Nephron (organoid): Measurements from ENCODE around the gene RBM46.

Experiments
- H3K27ac Mint-ChIP-seq, 3 experiments: 2 replicates each; pipeline ENCODE4 v1.8.0; 2020; ENCODE audit warnings: mixed read lengths in 3 of 3, mild to moderate bottlenecking in 2 of 3, moderate library complexity in 1 of 3
- H3K27me3 Mint-ChIP-seq: 2 replicates; pipeline ENCODE4 v1.8.0; 2021; ENCODE audit warnings: low read depth, mild to moderate bottlenecking, moderate library complexity, mixed read lengths
- H3K36me3 Mint-ChIP-seq: 2 replicates; pipeline ENCODE4 v1.8.0; 2020; ENCODE audit warnings: low read depth, mixed read lengths
- H3K4me1 Mint-ChIP-seq: 2 replicates; pipeline ENCODE4 v1.8.0; 2020; ENCODE audit warnings: mixed read lengths
- H3K4me3 Mint-ChIP-seq, 3 experiments: 2 replicates each; pipeline ENCODE4 v1.8.0; 2020; ENCODE audit warnings: mild to moderate bottlenecking in 3 of 3, mixed read lengths in 3 of 3, moderate library complexity in 2 of 3
- H3K9me3 Mint-ChIP-seq: 2 replicates; pipeline ENCODE4 v1.8.0; 2020; ENCODE audit warnings: mixed read lengths
- TF ChIP-seq, protein P1 (sequence below), 3 experiments: fragments of 200-600 bp; sonication (generic); IDR thresholded peaks; one replicate each; pipeline ENCODE4 v1.5.0; 2021; ENCODE audit warnings: antibody characterized with exemption in 3 of 3; ENCODE audit not compliant: unreplicated experiment in 3 of 3

RBM46 gene, protein sequence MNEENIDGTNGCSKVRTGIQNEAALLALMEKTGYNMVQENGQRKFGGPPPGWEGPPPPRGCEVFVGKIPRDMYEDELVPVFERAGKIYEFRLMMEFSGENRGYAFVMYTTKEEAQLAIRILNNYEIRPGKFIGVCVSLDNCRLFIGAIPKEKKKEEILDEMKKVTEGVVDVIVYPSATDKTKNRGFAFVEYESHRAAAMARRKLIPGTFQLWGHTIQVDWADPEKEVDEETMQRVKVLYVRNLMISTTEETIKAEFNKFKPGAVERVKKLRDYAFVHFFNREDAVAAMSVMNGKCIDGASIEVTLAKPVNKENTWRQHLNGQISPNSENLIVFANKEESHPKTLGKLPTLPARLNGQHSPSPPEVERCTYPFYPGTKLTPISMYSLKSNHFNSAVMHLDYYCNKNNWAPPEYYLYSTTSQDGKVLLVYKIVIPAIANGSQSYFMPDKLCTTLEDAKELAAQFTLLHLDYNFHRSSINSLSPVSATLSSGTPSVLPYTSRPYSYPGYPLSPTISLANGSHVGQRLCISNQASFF

DNA sequence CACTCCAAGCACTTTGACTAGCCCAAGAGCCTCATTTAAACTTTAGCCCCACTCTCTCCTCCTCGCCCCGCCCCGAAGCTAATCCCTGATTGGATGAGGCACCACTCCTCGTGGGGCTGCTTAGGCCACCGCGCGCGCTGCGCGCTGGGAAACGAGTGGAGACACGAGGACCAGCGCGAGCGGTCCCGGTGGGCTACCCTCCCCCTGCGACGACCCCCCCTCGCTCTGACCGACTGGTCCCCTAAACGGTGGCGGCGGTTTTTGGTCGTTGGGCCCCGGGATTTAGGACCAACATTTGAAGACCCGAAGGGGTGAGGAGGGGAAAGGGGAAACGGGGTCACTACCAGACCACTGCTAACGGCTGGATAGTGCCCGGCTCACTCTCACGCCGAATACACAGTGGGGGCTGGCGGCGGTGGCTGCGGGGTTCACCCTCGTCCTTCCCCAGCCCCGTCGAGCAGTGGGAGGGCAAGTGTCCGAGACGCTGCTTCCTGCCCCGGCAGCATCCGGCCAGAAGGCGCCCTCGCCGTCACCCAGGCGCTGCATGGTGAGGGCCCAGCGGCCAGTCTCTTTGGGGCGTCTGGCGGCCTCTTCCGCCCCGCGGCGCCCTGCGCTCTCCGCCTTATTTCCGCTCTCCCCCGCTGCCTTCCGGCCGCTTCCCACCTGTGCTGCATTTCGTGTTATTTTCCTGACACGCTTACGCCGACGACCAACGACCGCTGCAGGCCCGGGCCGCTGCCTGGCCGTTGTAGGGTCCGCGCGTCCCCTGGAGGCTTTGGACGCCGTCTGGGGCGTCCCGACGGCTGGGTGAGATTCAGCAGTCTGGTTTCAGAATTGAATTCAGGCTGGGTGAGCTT, at the start of gene RBM46:
RBM46 (plus strand) TSS at position 147 of the 857 bp plus-strand sequence. CDS start 15,481 bp downstream, outside the sequence.
- Mint-ChIP-seq H3K9me3 (no peaks in the 10 kb centered on the region), H3K27me3 (peaks cover 4% of the 10 kb centered on the region), H3K27ac (no peak within 1 kb of the TSS), H3K36me3 (no peaks in the 10 kb centered on the region), H3K4me1 (no peaks in the 10 kb centered on the region), H3K4me3 (no peak within 1 kb of the TSS)
- TF ChIP-seq, protein P1, sequence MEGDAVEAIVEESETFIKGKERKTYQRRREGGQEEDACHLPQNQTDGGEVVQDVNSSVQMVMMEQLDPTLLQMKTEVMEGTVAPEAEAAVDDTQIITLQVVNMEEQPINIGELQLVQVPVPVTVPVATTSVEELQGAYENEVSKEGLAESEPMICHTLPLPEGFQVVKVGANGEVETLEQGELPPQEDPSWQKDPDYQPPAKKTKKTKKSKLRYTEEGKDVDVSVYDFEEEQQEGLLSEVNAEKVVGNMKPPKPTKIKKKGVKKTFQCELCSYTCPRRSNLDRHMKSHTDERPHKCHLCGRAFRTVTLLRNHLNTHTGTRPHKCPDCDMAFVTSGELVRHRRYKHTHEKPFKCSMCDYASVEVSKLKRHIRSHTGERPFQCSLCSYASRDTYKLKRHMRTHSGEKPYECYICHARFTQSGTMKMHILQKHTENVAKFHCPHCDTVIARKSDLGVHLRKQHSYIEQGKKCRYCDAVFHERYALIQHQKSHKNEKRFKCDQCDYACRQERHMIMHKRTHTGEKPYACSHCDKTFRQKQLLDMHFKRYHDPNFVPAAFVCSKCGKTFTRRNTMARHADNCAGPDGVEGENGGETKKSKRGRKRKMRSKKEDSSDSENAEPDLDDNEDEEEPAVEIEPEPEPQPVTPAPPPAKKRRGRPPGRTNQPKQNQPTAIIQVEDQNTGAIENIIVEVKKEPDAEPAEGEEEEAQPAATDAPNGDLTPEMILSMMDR (IDR thresholded peaks at IDR 0.05; ENCODE audit: unreplicated experiment in 3 of 3) = no peak

DNA sequence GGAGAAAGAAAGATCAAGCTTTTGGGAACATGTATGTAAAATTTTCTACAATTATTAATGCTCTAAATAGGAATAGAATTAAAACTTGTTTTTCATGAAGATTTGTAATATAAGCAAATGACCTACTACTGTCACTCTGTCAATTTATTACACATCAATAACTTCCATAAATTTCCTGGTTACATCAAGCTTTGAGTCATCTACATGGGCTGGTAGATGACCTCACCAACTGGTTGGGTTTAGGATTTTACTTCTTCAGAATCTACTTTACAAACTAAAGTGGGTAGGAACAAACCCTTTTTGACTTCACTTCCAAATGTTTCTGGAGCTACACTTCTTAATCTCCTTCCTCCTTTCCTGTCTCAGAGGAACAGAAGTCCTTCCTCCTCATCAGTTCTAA, 49.3 kb upstream of the RBM46 start:
- Mint-ChIP-seq H3K4me3 (no peak overlapping the region), H3K4me1 (no peaks in the 10 kb centered on the region), H3K36me3 (no peaks in the 10 kb centered on the region), H3K27ac (no peak overlapping the region), H3K9me3 (no peaks in the 10 kb centered on the region), H3K27me3 (peaks cover 7% of the 10 kb centered on the region)
- TF ChIP-seq, protein P1 (IDR thresholded peaks at IDR 0.05; ENCODE audit: unreplicated experiment in 3 of 3) = no peak

DNA sequence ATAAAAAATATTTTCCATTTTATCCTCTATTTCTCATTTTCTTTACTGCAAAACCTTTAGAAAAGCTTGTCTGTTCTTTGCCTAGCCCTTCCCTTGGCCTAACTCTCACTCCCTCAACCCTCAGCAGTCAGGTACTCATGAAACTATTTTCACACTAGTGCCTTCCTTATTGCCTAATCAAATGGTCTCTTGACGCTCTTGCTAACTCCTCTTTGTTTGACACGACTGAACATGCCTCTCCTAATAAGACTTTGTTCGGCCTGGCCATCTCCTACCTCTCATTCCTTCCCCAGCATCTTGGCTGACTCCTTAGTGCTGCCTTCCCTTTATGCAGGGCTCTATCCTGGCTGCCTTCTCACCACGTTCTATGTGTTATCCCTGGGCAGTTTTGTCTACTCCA, 48.4 kb upstream of the RBM46 start:
- H3K27me3 Mint-ChIP-seq = peaks cover 7% of the 10 kb centered on the region
- H3K4me3 Mint-ChIP-seq = no peak overlapping the region
- H3K9me3 Mint-ChIP-seq = no peaks in the 10 kb centered on the region
- no peaks in the 10 kb centered on the region for H3K4me1 Mint-ChIP-seq
- H3K36me3 Mint-ChIP-seq = no peaks in the 10 kb centered on the region
- no peak overlapping the region for H3K27ac Mint-ChIP-seq
- TF ChIP-seq, protein P1 (IDR thresholded peaks at IDR 0.05; ENCODE audit: unreplicated experiment in 3 of 3) = no peak

DNA sequence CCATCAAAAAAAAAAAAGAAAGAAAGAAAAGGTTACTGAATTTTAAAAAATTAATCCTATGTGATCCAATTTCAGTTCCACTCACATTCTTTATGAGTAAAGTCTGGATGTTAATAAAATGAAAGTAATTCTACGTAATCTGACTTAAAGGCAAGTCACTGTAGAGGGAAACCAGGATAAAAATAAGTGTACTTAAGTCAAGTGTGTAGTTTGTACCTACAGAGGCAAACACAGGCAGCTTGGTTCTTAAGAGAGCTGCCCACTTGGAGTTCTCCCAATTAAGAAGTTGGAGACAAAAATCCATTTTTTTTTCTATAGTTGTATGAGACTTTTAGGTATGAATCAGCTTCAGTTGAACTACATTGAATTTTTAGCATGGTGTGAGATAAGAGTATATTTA, 44.3 kb upstream of the RBM46 start:
- H3K4me1 Mint-ChIP-seq = peaks cover 10% of the 10 kb centered on the region
- H3K27ac Mint-ChIP-seq = no peak overlapping the region
- peaks cover 41% of the 10 kb centered on the region for H3K27me3 Mint-ChIP-seq
- H3K4me3 Mint-ChIP-seq = no peak overlapping the region
- no peaks in the 10 kb centered on the region for H3K9me3 Mint-ChIP-seq
- H3K36me3 Mint-ChIP-seq = no peaks in the 10 kb centered on the region
- TF ChIP-seq, protein P1 (IDR thresholded peaks at IDR 0.05; ENCODE audit: unreplicated experiment in 3 of 3) = no peak

DNA sequence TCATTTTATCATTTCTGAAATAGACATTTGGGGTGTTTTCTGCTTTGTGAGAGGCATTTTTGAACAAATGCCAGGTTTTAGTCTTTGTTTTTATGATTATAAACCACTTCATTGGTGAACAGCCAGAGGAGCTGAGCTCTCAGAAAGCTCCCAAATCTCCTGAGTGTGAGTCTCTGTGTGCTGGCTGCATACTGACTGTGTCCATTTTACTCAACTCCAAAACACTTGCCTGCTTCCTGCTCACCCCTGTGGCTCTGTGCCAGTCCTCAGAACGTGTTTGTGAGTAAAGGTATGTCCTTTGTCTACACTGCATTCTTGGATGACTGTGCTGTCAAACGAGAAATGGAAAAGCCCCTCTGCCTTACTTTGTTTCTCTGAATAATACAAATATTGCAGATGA, 42.6 kb upstream of the RBM46 start:
- Mint-ChIP-seq H3K27me3 (peaks cover 50% of the 10 kb centered on the region), H3K36me3 (no peaks in the 10 kb centered on the region), H3K4me3 (no peak overlapping the region), H3K27ac (no peak overlapping the region), H3K9me3 (no peaks in the 10 kb centered on the region), H3K4me1 (peaks cover 20% of the 10 kb centered on the region)
- TF ChIP-seq, protein P1 (IDR thresholded peaks at IDR 0.05; ENCODE audit: unreplicated experiment in 3 of 3) = no peak
